Kidney glomerular epithelial cell (primary cell): Measurements from ENCODE around the gene PCDHB16.

Experiments
- DNase-seq: peaks from one replicate; lab custom pipeline; 2025; lab: John Stamatoyannopoulos, UW

Gene PCDHB16

DNA sequence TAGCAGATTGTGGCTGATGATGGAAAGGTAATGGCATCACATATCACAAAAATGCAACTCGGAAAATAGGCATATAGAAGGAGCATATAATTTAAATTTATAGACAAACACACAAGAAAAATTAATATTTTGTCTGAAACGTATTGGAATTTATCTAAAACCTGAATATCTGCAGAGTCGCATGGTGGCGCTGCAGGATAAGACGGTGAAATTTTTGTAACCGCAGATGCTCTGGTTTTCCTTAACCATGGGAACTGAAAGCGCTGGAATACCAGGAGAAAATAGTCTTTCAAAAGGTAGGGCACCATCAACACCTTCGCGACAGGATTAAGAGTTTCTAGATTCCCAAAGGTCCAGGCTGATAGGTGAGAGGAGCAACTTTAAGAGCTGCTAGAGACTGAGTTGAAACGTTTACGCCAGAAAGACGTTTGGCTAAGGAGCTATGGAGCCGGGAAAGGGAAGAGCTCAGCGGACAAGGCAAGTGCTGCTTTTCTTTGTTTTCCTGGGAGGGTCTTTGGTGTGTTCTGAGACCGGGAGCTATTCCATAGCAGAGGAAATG, 52.0 kb downstream of the PCDHB16 start:
- no peak for DNase-seq
